ENCODE results near the gene BLOC1S5. TPM values are rescaled to one million over a fixed set of nuclear protein-coding genes. Genes with fewer than 3 reads are reported as not detected.

BLOC1S5 gene
- total RNA-seq, 1 donor from 2014 or later: 20.8 TPM

Other genes with a start within 250 kb of the BLOC1S5 start
- gene TXNDC5, start 153.6 kb downstream of the BLOC1S5 start, total RNA-seq: 38.7 TPM
- 23.2 TPM for gene EEF1E1, start 38.2 kb upstream of the BLOC1S5 start, total RNA-seq